Thymus (tissue), 11 donors: Measurements from ENCODE around the gene RUSF1. TPM values are rescaled to one million over a fixed set of nuclear protein-coding genes. Genes with fewer than 3 reads are reported as not detected.
"Not testable (repeated sequence)": the region's sequence is repeated elsewhere in the genome, so short reads cannot be mapped to it uniquely, and the experiment has no call there.

Experiments used
- DNase-seq, 9 donors: peaks; one replicate each; pipeline ENCODE4 v3.0.0-alpha.2; 2013; ENCODE audit warnings: low spot score in 9 of 9, low read depth in 6 of 9, missing footprints in 1 of 9
- H3K27ac ChIP-seq, 2 donors: one replicate each; pipeline ENCODE4 v1.5.1; 2013; ENCODE audit warnings: control low read depth in 1 of 2, low read depth in 1 of 2, low read length in 1 of 2, mild to moderate bottlenecking in 1 of 2, moderate library complexity in 1 of 2
- H3K27me3 ChIP-seq, 2 donors: one replicate each; pipeline ENCODE4 v1.5.1; 2013; ENCODE audit warnings: low read length in 1 of 2; ENCODE audit not compliant: control insufficient read depth in 2 of 2, insufficient read depth in 1 of 2
- H3K36me3 ChIP-seq, 2 donors: one replicate each; pipeline ENCODE4 v1.5.1; 2013; ENCODE audit warnings: low read length in 1 of 2, mild to moderate bottlenecking in 1 of 2, moderate library complexity in 1 of 2; ENCODE audit not compliant: control insufficient read depth in 2 of 2, insufficient read depth in 2 of 2
- H3K4me1 ChIP-seq, 2 donors: one replicate each; pipeline ENCODE4 v1.5.1; 2013; ENCODE audit warnings: low read length in 2 of 2; ENCODE audit not compliant: control insufficient read depth in 2 of 2, insufficient read depth in 2 of 2
- H3K4me3 ChIP-seq, 2 donors: one replicate each; pipeline ENCODE4 v1.5.1; 2013; ENCODE audit warnings: low read length in 2 of 2, control low read depth in 1 of 2, mild to moderate bottlenecking in 1 of 2
- H3K9me3 ChIP-seq, 2 donors: one replicate each; pipeline ENCODE4 v1.5.1; 2013; ENCODE audit warnings: low read length in 1 of 2, mild to moderate bottlenecking in 1 of 2; ENCODE audit not compliant: control insufficient read depth in 2 of 2, insufficient read depth in 1 of 2
- WGBS: extraction: QIAGEN DNeasy Blood & Tissue Kit; methylation state at CpG from one replicate; pipeline ENCODE4 v1.1.7; 2013; 5-methylcytosine and 5-hydroxymethylcytosine counted together
- polyA plus RNA-seq: library from polyadenylated mRNA; stranded (reverse); fragments of 200-250 nt; gene quantifications from one replicate; pipeline ENCODE4 v1.2.3, GENCODE V29; 2013
- total RNA-seq: library from RNA; stranded (reverse); fragments of 120-200 nt; gene quantifications from one replicate; pipeline ENCODE4 v1.2.4, GENCODE V29; 2013
- donor health status: healthy.

Gene RUSF1
- total and polyA plus RNA-seq, 2 donors = 20.8 to 72.9 TPM

DNA sequence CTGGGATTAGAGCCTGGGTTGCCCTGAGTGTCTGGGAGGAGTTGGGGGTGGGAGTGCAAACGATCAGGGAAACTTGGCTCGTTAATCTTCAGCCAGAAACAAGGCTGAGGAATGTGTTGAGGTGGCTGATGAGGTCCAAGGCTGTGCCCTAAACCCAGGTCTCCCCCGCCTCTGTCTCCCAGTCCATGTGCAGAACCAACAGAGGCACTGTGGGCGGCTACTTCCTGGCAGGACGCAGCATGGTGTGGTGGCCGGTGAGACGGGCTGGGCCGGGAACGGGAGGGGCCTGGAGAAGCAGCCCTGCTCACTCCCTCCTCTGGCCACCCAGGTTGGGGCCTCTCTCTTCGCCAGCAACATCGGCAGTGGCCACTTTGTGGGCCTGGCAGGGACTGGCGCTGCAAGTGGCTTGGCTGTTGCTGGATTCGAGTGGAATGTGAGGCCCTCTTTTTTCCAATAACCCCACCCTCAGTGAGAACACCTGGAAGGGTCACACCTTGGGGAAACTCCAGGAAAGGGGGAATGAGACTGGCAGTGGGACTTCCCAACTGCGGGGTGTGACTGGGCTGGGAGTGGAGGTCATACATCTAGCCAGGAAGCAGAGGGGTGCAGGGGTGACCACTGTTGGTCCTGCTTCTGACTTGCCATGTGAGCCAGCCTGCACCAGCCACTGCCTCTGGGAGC lies 23.6 kb downstream of the RUSF1 start:
- peaks cover 4 to 44% of the 10 kb centered on the region in 2 donors for H3K27me3 ChIP-seq
- no peak overlapping the region for H3K27ac ChIP-seq
- no peaks in the 10 kb centered on the region for H3K36me3 ChIP-seq
- H3K4me1 ChIP-seq = peaks cover 10 to 17% of the 10 kb centered on the region in 2 donors
- H3K4me3 ChIP-seq = no peak overlapping the region
- WGBS = 90% methylated on average over 14 of the region's 14 CpGs
- DNase-seq = no peak
- H3K9me3 ChIP-seq = no peaks in the 10 kb centered on the region

DNA sequence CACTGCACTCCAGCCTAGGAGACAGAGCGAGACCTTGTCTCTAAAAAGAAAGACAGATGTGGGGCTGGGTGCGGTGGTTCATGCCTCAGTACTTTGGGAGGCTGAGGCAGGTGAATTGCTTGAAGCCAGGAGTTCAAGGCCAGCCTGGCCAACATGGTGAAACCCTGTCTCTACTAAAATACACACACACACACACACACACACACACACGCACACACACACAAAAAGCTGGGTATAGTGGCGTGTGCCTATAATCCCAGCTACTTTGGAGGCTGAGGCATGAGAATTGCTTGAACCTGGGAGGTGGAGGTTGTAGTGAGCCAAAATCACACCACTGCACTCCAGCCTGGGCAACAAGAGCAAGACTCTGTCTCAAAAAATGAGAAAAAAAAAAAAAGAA lies 24.1 kb downstream of the RUSF1 start:
- H3K4me1 ChIP-seq = peaks cover 10 to 17% of the 10 kb centered on the region in 2 donors
- not testable (repeated sequence) for H3K4me3 ChIP-seq, H3K9me3 ChIP-seq, H3K36me3 ChIP-seq, H3K27ac ChIP-seq, DNase-seq
- 96% methylated on average over 4 of the region's 4 CpGs for WGBS
- peaks cover 4 to 44% of the 10 kb centered on the region in 2 donors for H3K27me3 ChIP-seq

DNA sequence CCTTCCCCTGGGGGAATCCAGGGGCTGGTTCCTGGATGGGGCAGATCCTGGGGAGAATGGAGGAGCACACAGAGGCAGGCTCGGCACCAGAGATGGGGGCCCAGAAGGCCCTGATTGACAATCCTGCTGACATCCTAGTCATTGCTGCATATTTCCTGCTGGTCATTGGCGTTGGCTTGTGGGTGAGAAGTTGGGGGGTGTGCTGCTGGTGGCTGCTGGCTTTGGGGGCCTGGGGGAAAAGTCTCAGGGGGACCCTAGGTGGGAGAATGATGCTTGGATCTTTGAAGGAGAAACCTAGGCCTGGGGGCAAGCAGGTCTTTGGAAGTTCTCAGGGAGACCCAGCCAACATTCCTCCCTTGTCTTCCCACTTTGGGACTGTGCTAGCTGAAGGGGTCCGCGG lies 25.1 kb downstream of the RUSF1 start, which contains the start of gene SLC5A2:
Gene SLC5A2 (plus strand): TSS at position 43 of the 400 bp plus-strand sequence. CDS start 14 bp downstream, at position 57.
- H3K9me3 ChIP-seq = no peaks in the 10 kb centered on the region
- H3K27me3 ChIP-seq = peaks cover 4 to 35% of the 10 kb centered on the region in 2 donors
- H3K4me3 ChIP-seq = no peak within 1 kb of the TSS
- H3K36me3 ChIP-seq = no peaks in the 10 kb centered on the region
- peaks cover 10 to 11% of the 10 kb centered on the region in 2 donors for H3K4me1 ChIP-seq
- 96% methylated on average over 4 of the region's 4 CpGs for WGBS
- H3K27ac ChIP-seq = no peak within 1 kb of the TSS
- no peak for DNase-seq

DNA sequence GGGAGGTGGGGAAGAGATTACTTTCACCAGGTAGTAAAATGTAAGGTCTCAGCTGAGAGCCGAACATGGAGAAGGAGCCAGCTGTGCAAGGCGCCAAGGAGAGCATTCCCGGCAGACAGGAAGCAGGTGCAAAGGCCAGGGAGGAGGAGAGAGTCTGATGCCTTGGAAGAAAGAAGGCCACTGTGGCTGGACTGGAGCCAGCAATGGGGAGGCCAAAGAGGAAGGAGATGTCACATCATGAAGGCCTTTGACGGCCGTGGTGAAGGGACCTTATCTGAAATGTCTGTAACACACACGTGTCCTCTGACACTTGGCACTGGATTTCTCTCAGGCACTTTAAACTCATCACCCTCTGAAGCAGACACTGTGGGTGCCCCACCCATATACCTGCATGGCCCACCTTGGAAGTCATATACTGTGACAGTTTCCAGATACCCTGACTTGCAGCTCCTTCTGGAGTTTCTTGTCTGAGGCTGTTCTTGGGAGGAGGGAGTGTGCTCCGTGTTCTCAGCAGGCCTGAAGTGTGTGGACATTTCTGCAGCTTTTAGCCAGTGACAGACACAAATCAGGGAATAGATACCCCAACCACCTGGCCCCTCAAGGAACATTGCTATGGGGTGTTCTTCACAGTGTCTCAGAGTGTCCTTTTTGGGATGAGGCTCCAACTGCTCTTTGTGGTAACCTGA lies 27.2 kb downstream of the RUSF1 start:
- H3K27ac ChIP-seq = no peak overlapping the region
- H3K36me3 ChIP-seq = no peaks in the 10 kb centered on the region
- peaks cover 3 to 31% of the 10 kb centered on the region in 2 donors for H3K27me3 ChIP-seq
- H3K4me1 ChIP-seq = peaks cover 6 to 17% of the 10 kb centered on the region in 2 donors
- no peak overlapping the region for H3K4me3 ChIP-seq
- no peak for DNase-seq
- H3K9me3 ChIP-seq = no peaks in the 10 kb centered on the region
- WGBS = 50% methylated on average over 7 of the region's 7 CpGs

- Histone ChIP-seq H3K27ac (no peak overlapping the region), H3K4me3 (no peak overlapping the region), H3K4me1 (peaks cover 8 to 20% of the 10 kb centered on the region in 2 donors), H3K9me3 (no peaks in the 10 kb centered on the region), H3K27me3 (peaks cover 2 to 34% of the 10 kb centered on the region in 2 donors), H3K36me3 (no peaks in the 10 kb centered on the region)
- no peak for DNase-seq
- 98% methylated on average over 9 of the region's 9 CpGs for WGBS
These were observed 28.4 kb downstream of the RUSF1 start for GRCh38 chr16:31479751-31480150.

- Histone ChIP-seq H3K4me1 (peaks cover 8 to 20% of the 10 kb centered on the region in 2 donors), H3K27me3 (peaks cover 2 to 40% of the 10 kb centered on the region in 2 donors), H3K4me3 (no peak overlapping the region), H3K9me3 (no peaks in the 10 kb centered on the region), H3K27ac (no peak overlapping the region), H3K36me3 (no peaks in the 10 kb centered on the region)
- WGBS = 95% methylated on average over 3 of the region's 3 CpGs
- DNase-seq = no peak
These were observed 29.2 kb downstream of the RUSF1 start for GRCh38 chr16:31478956-31479355.

GRCh38 chr16:31477220-31478216 lies 30.7 kb downstream of the RUSF1 start:
- Histone ChIP-seq H3K36me3 (no peaks in the 10 kb centered on the region), H3K4me3 (peak overlapping the region; percentile 51 to 59), H3K27me3 (peaks cover 9 to 49% of the 10 kb centered on the region in 2 donors), H3K9me3 (peaks cover 3 to 6% of the 10 kb centered on the region in 2 donors), H3K27ac (peak overlapping the region; percentile 47 to 76), H3K4me1 (peaks cover 8 to 21% of the 10 kb centered on the region in 2 donors)
- DNase-seq = peak in 3 of 9 donors; percentile 42 to 71 (median 47)
- 27% methylated on average over 67 of the region's 67 CpGs for WGBS

GRCh38 chr16:31476303-31477219 lies 31.6 kb downstream of the RUSF1 start:
- peak in 8 of 9 donors; percentile 54 to 92 (median 82) for DNase-seq
- peak overlapping the region; percentile 51 to 59 for H3K4me3 ChIP-seq
- 12% methylated on average over 68 of the region's 68 CpGs for WGBS
- peaks cover 17 to 59% of the 10 kb centered on the region in 2 donors for H3K27me3 ChIP-seq
- peaks cover 3 to 9% of the 10 kb centered on the region in 2 donors for H3K9me3 ChIP-seq
- H3K36me3 ChIP-seq = no peaks in the 10 kb centered on the region
- H3K27ac ChIP-seq = peak overlapping the region; percentile 36 to 68
- H3K4me1 ChIP-seq = peaks cover 11 to 25% of the 10 kb centered on the region in 2 donors
